Stimulated activated CD4-positive, alpha-beta T cell treated with anti-CD3 and anti-CD28 coated beads, TNF-alpha, amount 100 ng/mL, for 24 hours (primary cell): Measurements from ENCODE around the gene SYT14.
"Not testable (repeated sequence)": the region's sequence is repeated elsewhere in the genome, so short reads cannot be mapped to it uniquely, and the experiment has no call there.

ENCODE experiments used
- DNase-seq, 3 experiments: peaks; one replicate each; pipeline ENCODE4 v3.0.0-alpha.2; 2020; ENCODE audit warnings: low read depth in 3 of 3

SYT14 gene

GRCh38 chr1:209937996-209938959 lies at the start of gene SYT14:
SYT14 (plus strand) TSS chr1:209938217; CDS start chr1:209938265, 48 bp downstream.
- DNase-seq = no peak

- DNase-seq = not testable (repeated sequence)
These were observed 49.5 kb upstream of the SYT14 start for GRCh38 chr1:209888291-209889076.

DNA sequence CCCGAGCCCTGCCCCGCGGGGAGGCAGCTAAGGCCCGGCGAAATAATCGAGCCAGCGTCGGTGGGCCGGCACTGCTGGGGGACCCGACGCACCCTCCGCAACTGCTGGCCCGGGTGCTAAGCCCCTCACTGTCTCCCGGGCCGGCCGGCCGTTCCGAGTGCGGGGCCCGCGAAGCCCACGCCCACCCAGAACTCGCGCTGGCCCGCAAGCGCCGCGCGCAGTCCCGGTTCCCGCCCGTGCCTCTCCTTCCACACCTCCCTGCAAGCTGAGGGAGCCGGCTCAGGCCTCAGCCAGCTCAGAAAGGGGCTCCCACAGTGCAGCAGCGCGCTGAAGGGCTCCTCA lies 49.0 kb upstream of the SYT14 start:
- DNase-seq = no peak

GRCh38 chr1:209890641-209891330 lies 47.2 kb upstream of the SYT14 start:
- DNase-seq = no peak

DNA sequence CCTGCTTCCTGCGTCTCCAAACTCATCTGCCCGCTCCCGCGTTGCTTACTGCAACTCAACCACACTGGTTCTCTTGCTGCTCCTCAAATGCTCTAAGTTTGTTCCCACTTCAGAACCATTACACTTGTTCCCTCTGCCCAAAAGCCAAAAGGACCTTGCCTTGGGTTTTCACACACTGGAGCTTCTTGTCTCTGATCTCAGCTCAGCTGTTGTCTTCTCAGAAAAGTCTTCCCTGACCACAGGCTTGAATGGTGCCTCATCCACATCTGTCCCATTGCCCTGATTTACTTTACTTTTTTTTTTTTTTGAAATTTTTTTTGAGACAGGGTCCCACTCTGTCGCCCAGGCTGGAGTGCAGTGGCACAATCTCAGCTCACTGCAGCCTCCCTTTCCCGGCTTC lies 44.3 kb upstream of the SYT14 start:
- DNase-seq = no peak

DNA sequence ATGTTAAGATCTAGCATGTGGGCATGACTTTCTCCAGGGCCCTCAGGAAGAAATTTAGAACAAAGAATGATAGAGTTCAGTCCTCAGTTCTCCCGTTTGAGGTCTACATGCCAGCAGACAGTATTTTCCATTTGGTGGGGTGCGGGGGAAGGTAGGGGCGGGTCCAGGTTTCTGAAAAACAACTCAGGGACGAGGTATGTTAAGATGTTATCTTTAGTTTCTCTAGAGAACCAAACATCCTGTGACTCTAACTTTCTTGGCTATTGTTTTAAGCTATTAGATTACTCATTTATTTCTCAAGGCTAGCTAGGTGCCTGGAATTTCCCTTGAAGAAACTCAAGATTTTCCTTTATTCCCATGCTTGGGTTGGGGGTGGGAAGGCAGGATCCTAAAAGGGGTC lies 42.3 kb upstream of the SYT14 start:
- peak in 1 of 3 experiments; percentile 14 for DNase-seq

- DNase-seq = no peak
These were observed 41.7 kb upstream of the SYT14 start for GRCh38 chr1:209896346-209896745.

DNA sequence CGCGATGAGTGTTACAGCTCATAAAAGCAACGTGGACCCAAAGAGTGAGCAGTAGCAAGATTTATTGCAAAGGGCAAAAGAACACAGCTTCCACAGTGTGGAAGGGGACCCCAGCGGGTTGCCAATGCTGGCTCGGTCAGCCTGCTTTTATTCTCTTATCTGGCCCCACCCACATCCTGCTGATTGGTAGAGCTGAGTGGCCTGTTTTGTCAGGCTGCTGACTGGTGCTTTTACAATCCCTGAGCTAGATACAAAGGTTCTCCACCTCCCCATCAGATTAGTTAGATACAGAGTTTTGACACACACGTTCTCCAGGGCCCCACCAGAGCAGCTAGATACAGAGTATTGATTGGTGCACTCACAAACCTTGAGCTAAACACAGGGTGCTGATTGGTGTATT lies 39.7 kb upstream of the SYT14 start:
- DNase-seq = not testable (repeated sequence)

DNA sequence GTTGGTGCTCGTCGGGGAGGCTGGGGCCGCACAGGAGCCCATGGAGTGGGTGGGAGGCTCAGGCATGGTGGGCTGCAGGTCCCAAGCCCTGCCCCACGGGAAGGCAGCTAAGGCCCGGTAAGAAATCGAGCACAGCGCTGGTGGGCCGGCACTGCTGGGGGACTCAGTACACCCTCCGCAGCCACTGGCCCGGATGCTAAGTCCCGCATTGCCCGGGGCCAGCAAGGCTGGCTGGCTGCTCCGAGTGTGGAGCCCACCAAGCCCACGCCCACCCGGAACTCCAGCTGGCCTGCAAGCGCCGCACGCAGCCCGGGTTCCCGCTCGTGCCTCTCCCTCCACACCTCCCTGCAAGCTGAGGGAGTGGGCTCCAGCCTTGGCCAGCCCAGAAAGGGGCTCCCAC lies 39.2 kb upstream of the SYT14 start:
- DNase-seq = not testable (repeated sequence)

- DNase-seq = peak in 1 of 3 experiments; percentile 7
These were observed 38.1 kb upstream of the SYT14 start for GRCh38 chr1:209899948-209900347.

GRCh38 chr1:209900734-209901133 lies 37.3 kb upstream of the SYT14 start:
- no peak for DNase-seq

DNA sequence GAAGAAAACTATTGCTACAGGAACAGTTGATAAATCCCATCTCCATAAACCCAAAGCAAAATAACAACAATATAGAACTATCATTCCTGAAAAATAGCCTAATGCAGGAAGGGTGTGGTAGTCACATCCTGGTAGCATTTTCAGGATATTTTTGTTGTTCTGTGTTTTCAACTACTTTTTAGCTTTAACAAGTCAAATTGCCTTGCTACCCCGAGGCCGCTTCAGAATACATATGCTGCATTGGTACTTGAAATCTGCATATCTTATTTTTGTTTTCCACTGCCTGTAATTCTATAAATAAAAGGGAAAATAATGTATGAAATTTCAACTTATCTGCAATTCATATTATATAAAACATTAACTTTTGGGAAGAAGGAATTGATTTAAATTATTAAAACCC lies 36.8 kb upstream of the SYT14 start:
- DNase-seq = no peak

- not testable (repeated sequence) for DNase-seq
These were observed 33.2 kb upstream of the SYT14 start for GRCh38 chr1:209904774-209905173.

DNA sequence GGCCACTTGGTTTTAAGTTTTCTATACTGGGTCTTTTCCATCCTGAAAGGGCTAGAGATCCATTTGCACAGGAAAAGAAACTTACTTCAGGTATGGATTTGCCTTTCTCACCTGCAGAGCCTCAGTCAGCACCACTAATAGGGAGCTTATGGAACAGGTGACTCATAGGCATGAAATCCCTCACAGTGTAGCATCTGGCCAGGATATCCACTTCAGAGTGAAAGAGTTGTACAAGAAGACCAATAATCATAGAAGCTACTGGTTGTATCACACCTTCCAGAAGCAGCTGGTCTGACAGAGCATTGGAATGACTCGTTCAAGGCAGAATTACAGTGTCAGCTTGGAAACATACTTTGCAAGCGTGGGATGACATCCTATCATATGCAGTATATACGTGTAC lies 26.3 kb upstream of the SYT14 start:
- no peak for DNase-seq

- DNase-seq = no peak
These were observed 25.7 kb upstream of the SYT14 start for GRCh38 chr1:209912306-209912705.

- DNase-seq = not testable (repeated sequence)
These were observed 18.4 kb upstream of the SYT14 start for GRCh38 chr1:209919637-209920036.

DNA sequence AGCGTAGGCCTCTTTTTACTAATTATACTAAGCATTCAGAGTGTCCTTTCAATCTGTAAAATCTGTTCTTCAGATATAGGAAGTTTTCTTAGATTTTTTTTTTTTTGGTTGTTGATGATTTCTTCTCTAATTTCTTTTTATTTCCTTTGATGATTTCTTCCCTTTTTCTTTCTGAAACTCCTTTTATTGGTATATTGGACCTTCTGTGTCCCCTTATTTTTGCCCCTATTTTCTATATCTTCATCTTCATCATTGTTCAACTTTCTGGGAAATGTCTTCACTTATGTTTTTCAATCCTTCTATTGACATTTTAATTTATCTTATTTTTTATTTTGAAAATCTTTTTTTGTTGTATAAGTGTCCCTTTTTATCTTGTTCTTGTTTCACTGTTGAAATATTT lies 17.2 kb upstream of the SYT14 start:
- DNase-seq = no peak

DNA sequence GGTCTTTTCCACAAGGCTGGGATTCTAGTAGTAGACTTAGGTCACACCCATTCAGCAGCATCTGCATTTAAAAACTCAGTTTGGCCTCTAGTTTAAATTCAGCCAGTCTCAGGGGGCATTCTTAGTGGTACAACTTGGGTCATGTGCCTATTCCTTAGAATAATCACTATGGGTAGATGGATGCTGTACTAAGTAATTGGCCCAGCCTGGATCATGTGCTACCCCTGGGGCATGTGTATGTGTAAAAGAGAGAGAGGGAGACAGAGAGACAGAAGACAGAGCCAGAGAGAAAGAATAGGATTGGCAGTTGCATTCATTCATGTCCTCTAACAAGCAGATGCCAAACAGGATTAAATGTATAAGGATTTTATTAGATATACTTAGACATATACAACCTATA lies 13.6 kb upstream of the SYT14 start:
- no peak for DNase-seq

DNA sequence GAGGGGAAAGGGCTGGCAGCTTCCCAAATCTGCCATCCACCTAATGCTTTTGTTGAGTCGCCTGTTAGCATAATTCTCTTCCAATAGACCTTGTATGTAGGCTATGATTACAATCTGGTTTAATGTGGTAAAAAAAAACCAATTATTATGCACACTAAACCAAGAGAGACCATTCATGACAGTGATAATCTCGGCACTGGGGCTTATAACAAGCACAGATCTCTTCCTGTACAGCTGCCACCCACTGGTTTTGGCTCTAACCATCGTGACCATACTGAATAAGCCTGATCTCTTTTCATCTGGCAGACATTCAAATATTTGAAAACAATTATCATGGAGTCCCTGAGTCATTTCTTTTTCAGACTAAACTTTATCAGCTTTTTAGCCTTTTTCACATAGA lies 12.0 kb upstream of the SYT14 start:
- no peak for DNase-seq

GRCh38 chr1:209927466-209927865 lies 10.6 kb upstream of the SYT14 start:
- no peak for DNase-seq

GRCh38 chr1:209929751-209930150 lies 8.3 kb upstream of the SYT14 start:
- DNase-seq = no peak

- no peak for DNase-seq
These were observed 6.9 kb upstream of the SYT14 start for GRCh38 chr1:209931141-209931540.
